Parathyroid adenoma (tissue), 2 donors: Measurements from ENCODE around the gene MLLT3.

Experiments used
- H2AFZ ChIP-seq: fragments of 300-600 bp; sonication (generic); one replicate; pipeline ENCODE4 v1.7.0; 2017; ENCODE audit warnings: antibody characterized with exemption, mild to moderate bottlenecking
- H3K27ac ChIP-seq: fragments of 300-600 bp; sonication (generic); one replicate; pipeline ENCODE4 v1.7.0; 2017
- H3K27me3 ChIP-seq: fragments of 300-600 bp; sonication (generic); one replicate; pipeline ENCODE4 v1.7.0; 2017; ENCODE audit warnings: low read length; ENCODE audit not compliant: control insufficient read depth, insufficient read depth
- H3K36me3 ChIP-seq: fragments of 300-600 bp; sonication (generic); one replicate; pipeline ENCODE4 v1.7.0; 2017; ENCODE audit warnings: low read length; ENCODE audit not compliant: control insufficient read depth, insufficient read depth
- H3K4me1 ChIP-seq: fragments of 300-600 bp; sonication (generic); one replicate; pipeline ENCODE4 v1.7.0; 2017; ENCODE audit warnings: control low read depth
- H3K4me2 ChIP-seq: fragments of 300-600 bp; sonication (generic); one replicate; pipeline ENCODE4 v1.7.0; 2017; ENCODE audit warnings: low read length
- H3K4me3 ChIP-seq: fragments of 300-600 bp; sonication (generic); one replicate; pipeline ENCODE4 v1.7.0; 2017; ENCODE audit warnings: low read depth, low read length
- H3K79me2 ChIP-seq: fragments of 300-600 bp; sonication (generic); one replicate; pipeline ENCODE4 v1.7.0; 2017; ENCODE audit warnings: control low read depth
- H3K9ac ChIP-seq: fragments of 300-600 bp; sonication (generic); one replicate; pipeline ENCODE4 v1.7.0; 2017; ENCODE audit warnings: mild to moderate bottlenecking
- H3K9me3 ChIP-seq: fragments of 300-600 bp; sonication (generic); one replicate; pipeline ENCODE4 v1.7.0; 2017; ENCODE audit warnings: low read length; ENCODE audit not compliant: control insufficient read depth
- TF ChIP-seq, protein P1 (sequence below): fragments of 300-600 bp; sonication (generic); IDR thresholded peaks from one replicate; pipeline ENCODE4 v1.7.0; 2017; ENCODE audit warnings: antibody characterized with exemption, mild to moderate bottlenecking
- donor health status: primary hyperparathyroidism.

MLLT3 gene

GRCh38 chr9:20479419-20480155 lies 142.7 kb downstream of the MLLT3 start:
- Histone ChIP-seq H3K4me1 (no peaks in the 10 kb centered on the region), H2AFZ (no peak overlapping the region), H3K36me3 (no peaks in the 10 kb centered on the region), H3K27me3 (no peaks in the 10 kb centered on the region), H3K4me2 (no peak overlapping the region), H3K27ac (no peak overlapping the region), H3K4me3 (no peak overlapping the region), H3K79me2 (peaks cover 2% of the 10 kb centered on the region), H3K9ac (no peak overlapping the region), H3K9me3 (no peaks in the 10 kb centered on the region)
- TF ChIP-seq, protein P1, sequence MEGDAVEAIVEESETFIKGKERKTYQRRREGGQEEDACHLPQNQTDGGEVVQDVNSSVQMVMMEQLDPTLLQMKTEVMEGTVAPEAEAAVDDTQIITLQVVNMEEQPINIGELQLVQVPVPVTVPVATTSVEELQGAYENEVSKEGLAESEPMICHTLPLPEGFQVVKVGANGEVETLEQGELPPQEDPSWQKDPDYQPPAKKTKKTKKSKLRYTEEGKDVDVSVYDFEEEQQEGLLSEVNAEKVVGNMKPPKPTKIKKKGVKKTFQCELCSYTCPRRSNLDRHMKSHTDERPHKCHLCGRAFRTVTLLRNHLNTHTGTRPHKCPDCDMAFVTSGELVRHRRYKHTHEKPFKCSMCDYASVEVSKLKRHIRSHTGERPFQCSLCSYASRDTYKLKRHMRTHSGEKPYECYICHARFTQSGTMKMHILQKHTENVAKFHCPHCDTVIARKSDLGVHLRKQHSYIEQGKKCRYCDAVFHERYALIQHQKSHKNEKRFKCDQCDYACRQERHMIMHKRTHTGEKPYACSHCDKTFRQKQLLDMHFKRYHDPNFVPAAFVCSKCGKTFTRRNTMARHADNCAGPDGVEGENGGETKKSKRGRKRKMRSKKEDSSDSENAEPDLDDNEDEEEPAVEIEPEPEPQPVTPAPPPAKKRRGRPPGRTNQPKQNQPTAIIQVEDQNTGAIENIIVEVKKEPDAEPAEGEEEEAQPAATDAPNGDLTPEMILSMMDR: no peak

DNA sequence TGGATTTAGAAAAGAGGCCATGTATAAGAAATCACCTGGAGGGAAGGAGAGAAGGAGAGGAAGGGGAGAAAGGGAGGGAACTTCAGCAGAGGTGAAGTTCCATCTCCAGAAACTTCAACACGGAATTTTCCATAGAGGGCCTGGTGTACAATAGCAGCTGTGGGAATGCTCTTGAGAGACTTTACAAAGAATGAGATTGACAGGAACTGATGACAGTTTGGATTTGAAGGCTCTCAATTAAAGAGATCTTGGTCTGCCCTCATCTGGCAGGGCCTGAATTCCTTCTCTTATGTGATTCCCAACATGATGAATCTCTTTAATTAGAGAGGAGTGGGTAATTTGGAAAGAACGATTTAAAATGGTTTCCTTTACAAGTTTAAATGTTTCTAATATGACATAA lies 143.5 kb downstream of the MLLT3 start:
- no peaks in the 10 kb centered on the region for H3K27me3 ChIP-seq
- H2AFZ ChIP-seq: no peak overlapping the region
- H3K9ac ChIP-seq: no peak overlapping the region
- TF ChIP-seq, protein P1: no peak
- H3K9me3 ChIP-seq: no peaks in the 10 kb centered on the region
- H3K79me2 ChIP-seq: peaks cover 2% of the 10 kb centered on the region
- no peak overlapping the region for H3K4me3 ChIP-seq
- H3K27ac ChIP-seq: no peak overlapping the region
- no peaks in the 10 kb centered on the region for H3K36me3 ChIP-seq
- no peaks in the 10 kb centered on the region for H3K4me1 ChIP-seq
- H3K4me2 ChIP-seq: no peak overlapping the region

DNA sequence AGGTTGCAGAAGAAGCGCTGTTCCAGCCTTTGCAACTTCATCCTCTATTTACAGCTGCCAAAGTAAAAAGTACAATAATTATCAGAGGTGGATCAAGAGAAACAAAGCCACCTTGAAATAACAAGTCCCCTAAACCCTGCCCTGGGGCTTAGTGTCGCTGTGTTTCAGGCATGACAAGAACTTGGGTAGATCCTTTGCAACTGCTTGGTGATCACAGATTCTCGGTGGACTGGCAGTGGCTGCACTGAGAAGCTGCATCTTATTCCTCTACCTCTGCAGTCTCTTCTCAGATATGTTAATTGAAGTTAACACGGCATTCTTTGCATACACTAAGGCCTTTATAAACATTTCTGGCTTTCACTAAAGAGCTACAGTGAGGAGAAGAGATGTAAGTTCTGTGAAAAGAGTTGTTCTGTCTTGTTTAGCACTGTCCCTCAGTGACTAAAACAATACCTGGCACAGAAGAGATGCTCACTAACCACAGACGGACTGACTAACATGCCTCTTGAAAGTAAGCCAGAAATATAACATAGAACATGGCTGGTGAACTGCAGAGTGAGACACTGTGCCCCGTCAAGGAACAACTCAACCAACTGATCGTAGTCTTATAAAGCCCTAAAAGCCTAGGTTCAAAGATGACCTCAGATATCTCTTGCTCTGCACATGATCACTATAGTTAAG lies 144.2 kb downstream of the MLLT3 start:
- H3K27ac ChIP-seq: no peak overlapping the region
- H2AFZ ChIP-seq: no peak overlapping the region
- H3K4me1 ChIP-seq: no peaks in the 10 kb centered on the region
- H3K9ac ChIP-seq: no peak overlapping the region
- H3K27me3 ChIP-seq: no peaks in the 10 kb centered on the region
- no peak overlapping the region for H3K4me2 ChIP-seq
- peaks cover 2% of the 10 kb centered on the region for H3K79me2 ChIP-seq
- H3K36me3 ChIP-seq: no peaks in the 10 kb centered on the region
- no peaks in the 10 kb centered on the region for H3K9me3 ChIP-seq
- TF ChIP-seq, protein P1: no peak
- H3K4me3 ChIP-seq: no peak overlapping the region

DNA sequence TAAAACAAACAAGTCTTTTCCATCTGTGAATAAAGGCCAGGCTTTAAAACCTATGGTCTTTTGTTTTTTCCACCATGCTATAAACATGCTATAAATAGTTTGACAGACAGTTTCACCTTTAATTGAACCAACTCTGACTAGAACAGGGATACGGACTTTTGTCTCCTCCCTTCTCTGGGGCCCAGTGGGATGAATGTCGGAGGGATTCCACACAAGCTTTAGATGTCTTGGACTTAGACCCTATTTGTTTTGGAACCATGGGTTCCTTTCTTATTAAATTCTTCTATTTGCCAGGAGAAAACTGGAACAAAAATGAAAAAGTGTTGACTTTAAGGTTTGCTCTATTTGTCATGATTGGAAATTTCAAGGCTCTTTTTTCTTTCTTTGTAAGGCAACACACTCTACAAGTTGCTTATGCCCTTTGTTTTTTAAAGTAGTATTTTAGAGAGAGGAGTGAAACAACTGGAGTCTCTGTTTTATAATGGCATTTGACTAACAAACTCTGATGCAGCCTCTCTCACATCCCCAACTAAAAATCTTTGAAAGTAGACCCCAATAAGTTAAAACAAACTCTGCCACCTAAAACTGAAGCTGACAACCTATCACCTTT lies 145.3 kb downstream of the MLLT3 start:
- Histone ChIP-seq H3K36me3 (no peaks in the 10 kb centered on the region), H3K9ac (no peak overlapping the region), H3K4me3 (no peak overlapping the region), H3K27ac (no peak overlapping the region), H3K4me1 (no peaks in the 10 kb centered on the region), H3K79me2 (peaks cover 2% of the 10 kb centered on the region), H3K9me3 (no peaks in the 10 kb centered on the region), H2AFZ (no peak overlapping the region), H3K4me2 (no peak overlapping the region), H3K27me3 (no peaks in the 10 kb centered on the region)
- TF ChIP-seq, protein P1: no peak
